Stimulated activated CD4-positive, alpha-beta T cell treated with anti-CD3 and anti-CD28 coated beads, Interleukin-12 subunit alpha, Interleukin-12 subunit beta, amount 100 ng/mL, for 24 hours (primary cell): ENCODE results near the gene PPP6R2.
"Not testable (repeated sequence)": the region's sequence is repeated elsewhere in the genome, so short reads cannot be mapped to it uniquely, and the experiment has no call there.

ENCODE experiments used
- DNase-seq, 2 experiments: peaks; one replicate each; pipeline ENCODE4 v3.0.0-alpha.2; 2020; ENCODE audit warnings: low read depth in 2 of 2

PPP6R2 gene

GRCh38 chr22:50432131-50432876 is 89.2 kb downstream of the PPP6R2 start:
- no peak for DNase-seq

- DNase-seq, result not testable (repeated sequence)
Observed at GRCh38 chr22:50432877-50433510, 89.9 kb downstream of the PPP6R2 start.

GRCh38 chr22:50434849-50435248 is 91.7 kb downstream of the PPP6R2 start:
- DNase-seq, result no peak

GRCh38 chr22:50435291-50436014 is 92.3 kb downstream of the PPP6R2 start:
- DNase-seq, result no peak

DNA sequence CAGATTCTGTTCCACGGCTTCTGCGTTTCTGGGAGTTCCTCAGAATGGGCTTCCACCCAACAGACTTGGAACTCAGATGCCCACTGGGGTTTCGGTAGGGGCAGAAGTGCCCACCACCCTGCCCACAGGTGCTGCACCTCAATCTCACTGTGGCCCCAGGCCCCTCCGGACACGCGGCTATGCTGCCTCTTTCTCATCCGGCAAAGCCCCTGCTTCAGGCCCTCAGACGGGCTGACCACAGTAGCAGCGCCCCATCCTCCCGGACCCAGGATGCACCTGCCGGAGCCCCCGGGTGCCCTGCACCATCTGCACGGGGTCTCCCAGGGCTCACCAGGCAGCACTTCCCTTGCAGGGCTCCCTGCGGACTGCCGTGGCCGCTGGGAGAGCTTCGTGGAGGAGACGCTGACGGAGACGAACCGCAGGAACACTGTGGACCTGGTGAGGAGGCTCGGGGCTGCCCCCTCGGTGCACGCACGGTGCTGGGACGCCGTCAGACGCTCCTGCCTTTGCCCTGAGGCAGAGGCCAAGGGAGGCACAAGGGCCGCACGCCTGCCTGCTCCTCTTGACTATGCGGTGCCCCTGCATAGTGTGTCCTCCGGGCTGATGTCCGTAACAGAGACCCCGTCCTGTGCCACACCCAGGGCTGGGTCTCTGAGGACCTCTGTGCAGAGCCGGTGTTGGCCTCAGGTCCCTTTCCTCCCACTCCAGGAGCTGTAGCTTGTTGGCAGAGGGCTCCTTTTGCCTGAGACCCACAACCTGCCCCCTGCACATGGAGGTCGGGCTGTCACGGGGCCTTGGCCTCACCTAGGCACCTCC is 93.1 kb downstream of the PPP6R2 start:
- no peak for DNase-seq

DNA sequence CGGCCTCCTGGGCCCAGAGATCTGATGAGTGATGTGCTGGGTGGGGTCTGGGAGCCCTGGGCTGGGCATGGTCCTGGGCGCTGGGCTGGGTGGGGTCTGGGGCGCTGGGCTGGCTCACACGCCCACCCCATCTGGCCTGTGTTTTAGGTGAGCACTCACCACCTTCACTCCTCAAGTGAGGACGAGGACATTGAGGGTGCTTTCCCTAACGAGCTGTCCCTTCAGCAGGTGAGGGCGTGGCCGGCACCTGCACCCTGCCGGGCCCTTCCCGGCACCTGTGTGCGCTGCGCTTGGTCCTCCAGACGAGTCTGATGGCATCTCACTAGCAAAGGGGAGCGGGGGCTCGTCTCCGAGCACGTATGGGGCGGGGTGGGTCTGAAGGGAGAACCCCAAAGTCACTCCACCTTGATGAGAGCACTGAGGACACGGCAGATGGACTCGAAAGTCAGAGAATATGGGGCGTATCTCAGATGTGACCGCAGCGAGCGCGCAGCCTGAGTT is 93.8 kb downstream of the PPP6R2 start:
- DNase-seq, result no peak

GRCh38 chr22:50437511-50438304 is 94.6 kb downstream of the PPP6R2 start:
- no peak for DNase-seq

GRCh38 chr22:50438305-50439275 is 95.5 kb downstream of the PPP6R2 start:
- DNase-seq, result no peak

- no peak for DNase-seq
Observed at GRCh38 chr22:50439314-50439870, 96.3 kb downstream of the PPP6R2 start.

- no peak for DNase-seq
Observed at GRCh38 chr22:50439871-50440331, 96.8 kb downstream of the PPP6R2 start.

DNA sequence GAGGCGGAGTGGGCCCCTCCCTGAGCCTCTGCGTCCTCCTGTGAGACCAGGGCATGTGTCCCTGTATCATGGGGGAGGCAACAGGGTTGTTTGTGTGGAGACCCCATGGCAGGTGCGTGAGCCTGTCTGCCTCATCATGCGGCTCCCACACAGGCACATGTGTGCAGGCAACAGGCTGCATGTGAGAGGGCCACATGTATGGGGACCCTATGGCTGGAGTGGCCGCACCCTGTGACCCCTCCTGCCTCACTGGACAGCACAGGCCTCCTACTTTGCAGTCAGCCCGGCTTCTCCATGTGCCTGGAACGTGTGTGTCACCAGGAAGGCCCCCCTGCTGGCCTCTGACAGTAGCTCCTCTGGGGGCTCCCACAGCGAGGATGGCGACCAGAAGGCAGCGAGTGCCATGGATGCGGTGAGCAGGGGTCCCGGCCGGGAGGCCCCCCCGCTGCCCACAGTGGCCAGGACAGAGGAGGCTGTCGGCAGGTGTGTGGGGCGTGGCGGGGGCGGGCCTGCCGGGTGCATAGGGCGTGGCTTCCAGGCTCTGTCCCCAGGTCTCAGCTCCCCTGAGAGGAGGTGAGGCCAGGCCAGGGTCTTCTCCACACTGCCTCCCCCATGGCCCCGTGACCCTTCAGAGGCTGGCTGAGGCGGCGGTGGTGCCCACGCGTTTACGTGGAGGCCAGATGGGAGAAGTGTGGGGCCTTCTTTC is 97.6 kb downstream of the PPP6R2 start:
- DNase-seq, result no peak

- no peak for DNase-seq
Observed at GRCh38 chr22:50441428-50441993, 98.4 kb downstream of the PPP6R2 start.

DNA sequence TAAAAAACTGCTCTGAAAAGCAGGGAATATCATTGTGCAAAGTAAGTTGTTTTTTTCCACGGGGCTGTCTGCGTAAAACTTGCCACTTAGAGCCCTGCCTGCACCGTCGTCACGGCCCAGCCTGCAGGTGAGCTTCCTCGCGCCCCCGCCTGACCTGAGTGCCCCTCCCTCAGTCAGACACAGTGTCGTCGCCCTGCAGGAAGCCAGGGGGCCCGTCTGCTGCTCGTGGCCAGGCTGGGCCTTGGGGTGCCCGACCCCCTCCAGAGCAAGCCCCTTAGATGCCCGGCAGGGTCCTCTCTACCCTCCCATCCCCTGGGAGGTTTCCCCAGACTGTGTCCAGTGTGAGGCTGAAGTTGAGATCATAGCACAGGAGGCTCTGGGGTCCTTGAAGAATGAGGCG is 100.1 kb downstream of the PPP6R2 start:
- DNase-seq, result no peak

DNA sequence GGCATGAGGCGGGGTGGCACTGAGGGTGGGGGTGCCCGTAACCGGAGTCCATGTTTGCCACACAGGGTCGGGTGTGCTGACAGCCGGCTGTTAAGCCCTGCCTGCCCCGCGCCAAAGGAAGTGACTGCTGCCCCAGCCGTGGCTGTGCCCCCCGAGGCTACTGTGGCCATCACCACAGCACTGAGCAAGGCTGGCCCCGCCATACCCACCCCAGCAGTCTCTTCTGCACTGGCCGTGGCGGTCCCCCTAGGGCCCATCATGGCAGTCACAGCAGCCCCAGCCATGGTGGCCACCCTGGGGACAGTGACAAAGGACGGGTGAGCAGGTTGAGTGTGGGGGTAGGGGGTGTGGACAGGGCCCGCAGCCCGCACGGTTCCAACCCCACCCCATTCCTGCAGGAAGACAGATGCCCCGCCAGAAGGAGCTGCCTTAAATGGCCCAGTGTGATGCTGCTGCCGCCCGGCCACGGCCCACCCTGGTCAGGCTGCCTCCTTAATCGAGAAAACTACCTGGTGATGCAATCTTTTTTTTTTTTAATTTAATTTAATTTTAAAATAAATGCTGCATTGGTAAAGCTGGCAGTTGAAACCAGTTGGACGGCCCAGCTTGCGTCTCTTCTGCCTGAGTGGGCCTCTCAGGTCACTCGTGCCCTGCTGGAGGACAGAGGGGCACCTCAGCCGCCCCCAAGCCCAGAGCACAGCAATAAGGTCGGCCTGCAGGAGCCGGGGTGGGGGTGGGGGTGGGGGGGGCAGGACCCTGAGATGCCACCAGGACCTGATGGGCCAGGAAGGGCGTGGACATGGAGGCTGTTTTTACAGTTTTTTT is 100.9 kb downstream of the PPP6R2 start:
- DNase-seq, result no peak

DNA sequence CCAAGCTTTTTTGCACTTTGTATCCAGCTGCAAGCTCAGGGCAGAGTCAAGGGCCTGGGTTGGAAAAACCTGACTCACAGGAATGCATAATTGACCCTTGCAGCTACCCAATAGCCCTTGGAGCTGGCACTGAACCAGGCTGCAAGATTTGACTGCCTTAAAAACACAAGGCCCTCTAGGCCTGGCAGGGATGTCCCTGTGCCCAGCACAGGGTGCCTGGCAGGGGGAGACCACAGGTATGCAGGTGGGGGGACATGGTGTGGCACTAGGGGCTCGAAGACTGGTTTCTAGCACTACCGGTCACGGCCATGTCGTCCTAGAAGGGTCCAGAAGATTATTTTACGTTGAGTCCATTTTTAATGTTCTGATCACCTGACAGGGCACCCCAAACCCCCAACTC is 101.5 kb downstream of the PPP6R2 start:
- no peak for DNase-seq

DNA sequence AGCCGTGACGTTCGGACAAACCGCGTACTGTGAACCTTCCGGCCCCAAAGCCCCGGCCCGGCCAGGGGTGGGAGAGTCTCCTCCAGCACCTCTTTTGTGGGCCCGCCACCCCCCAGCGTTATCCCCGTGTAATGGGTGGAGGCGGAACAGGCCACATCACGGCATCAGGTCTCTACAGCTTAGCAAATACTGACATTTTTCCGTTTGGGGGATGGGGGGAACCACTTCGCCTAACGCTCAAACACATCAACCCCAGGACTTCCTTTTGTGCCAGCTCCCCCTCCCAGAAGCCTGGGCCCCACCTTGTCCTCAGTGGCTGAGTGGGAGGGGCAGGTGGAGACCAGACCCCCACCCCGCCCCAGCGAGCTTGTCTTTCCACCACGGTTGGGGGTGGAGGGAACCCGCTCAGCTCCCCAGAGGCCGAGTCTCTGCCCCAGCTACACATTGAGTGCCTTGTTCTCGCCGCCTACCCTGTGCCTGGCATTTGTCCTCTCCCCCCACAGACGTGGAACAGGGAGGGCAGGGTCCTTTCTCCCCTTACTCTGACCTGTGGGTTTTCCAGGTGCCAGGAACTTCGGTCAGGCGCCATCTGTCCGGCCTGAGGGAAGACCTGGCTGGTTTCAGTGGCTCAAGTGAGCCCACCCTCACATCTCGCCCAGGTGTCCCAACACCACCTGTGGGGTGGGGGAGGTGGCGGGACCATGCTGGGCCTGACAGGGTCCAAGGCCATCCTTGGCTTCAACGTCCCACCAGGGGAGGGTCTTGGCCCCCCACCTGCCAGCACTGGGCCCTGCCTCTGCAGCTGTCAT is 102.1 kb downstream of the PPP6R2 start:
- DNase-seq, result no peak
